GM12875 (cell line): ENCODE measurements around the gene HBM.

Experiments used
- H3K4me3 ChIP-seq: one replicate; pipeline ENCODE4 v1.5.1; 2011; ENCODE audit warnings: low read depth, low read length, control low read depth
- TF ChIP-seq, protein P1 (sequence below): IDR thresholded peaks from 2 replicates; pipeline ENCODE4 v1.5.1; 2011; ENCODE audit warnings: low read depth, mild to moderate bottlenecking, control low read depth, inconsistent platforms, low read length, moderate library complexity, borderline replicate concordance; ENCODE audit not compliant: insufficient read depth

Gene HBM

DNA sequence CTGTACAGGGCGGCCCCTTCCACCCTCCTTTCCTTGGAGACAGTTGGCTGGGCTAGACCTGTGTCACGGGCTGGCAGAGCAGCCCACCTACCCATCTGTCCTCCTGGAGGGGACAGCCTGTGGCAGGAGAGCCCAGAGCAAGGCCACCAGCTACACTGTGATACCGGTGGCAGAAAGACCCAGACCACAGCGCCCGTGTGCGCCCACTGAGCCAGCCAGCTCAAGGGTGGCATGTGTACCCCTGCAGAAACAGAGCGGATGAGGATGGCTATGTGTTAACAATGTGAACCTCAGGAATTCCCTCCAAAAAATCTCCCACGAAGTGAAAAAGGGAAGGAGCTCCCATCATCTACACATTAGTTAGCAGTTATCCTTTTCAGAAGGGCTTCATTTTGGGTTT is 21.6 kb downstream of the HBM start:
- no peak overlapping the region for H3K4me3 ChIP-seq
- TF ChIP-seq, protein P1, sequence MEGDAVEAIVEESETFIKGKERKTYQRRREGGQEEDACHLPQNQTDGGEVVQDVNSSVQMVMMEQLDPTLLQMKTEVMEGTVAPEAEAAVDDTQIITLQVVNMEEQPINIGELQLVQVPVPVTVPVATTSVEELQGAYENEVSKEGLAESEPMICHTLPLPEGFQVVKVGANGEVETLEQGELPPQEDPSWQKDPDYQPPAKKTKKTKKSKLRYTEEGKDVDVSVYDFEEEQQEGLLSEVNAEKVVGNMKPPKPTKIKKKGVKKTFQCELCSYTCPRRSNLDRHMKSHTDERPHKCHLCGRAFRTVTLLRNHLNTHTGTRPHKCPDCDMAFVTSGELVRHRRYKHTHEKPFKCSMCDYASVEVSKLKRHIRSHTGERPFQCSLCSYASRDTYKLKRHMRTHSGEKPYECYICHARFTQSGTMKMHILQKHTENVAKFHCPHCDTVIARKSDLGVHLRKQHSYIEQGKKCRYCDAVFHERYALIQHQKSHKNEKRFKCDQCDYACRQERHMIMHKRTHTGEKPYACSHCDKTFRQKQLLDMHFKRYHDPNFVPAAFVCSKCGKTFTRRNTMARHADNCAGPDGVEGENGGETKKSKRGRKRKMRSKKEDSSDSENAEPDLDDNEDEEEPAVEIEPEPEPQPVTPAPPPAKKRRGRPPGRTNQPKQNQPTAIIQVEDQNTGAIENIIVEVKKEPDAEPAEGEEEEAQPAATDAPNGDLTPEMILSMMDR, result no peak

DNA sequence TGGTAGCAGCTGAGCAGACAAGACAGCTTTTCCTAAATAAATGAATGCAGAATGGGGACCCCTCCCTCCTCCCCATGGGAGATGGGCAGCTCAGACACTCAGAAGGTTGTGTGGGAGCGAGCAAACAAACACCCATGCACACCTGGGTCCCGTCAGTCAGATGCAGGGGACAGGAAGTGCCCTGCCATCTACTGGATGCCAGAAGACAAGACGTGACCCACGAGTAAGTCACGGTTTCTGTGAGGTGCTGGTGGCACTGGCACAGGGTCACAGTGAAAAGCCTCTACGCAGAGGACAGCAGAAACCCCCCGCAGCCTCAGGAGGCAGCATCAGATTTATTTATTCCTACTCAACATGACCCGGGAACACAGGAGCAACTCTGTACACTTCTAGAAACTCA is 22.9 kb downstream of the HBM start:
- TF ChIP-seq, protein P1, result peak; percentile 42; the same call in 1 of the 2 replicates
- no peak overlapping the region for H3K4me3 ChIP-seq

DNA sequence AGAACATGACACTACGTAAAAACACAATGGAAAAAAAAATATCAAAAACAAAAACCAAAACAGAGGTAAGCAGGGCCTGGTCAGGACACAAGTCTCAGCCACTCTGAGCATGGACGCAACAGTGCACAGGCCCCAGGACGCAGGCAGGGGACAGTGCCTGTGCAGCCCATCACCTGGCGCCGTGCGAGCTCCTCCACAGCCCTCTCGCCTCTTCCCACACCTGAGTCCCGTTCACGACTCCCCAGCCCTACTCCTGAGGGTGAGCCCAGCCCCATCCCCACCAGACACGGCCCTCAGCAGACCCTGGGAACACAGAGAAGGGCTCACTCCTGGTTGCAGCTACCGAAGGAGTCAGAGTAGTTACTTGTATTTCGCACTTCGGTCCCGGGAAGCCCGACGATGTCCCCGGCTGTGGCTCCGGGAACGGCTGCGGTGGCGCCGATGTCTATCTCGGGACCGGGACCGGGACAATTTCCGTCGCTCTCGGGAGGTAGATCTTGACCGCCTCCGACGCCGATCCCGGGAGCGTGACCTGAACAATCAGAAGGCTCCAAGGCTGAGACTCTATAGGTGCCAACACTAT is 23.9 kb downstream of the HBM start:
- no peak overlapping the region for H3K4me3 ChIP-seq
- TF ChIP-seq, protein P1, result no peak

DNA sequence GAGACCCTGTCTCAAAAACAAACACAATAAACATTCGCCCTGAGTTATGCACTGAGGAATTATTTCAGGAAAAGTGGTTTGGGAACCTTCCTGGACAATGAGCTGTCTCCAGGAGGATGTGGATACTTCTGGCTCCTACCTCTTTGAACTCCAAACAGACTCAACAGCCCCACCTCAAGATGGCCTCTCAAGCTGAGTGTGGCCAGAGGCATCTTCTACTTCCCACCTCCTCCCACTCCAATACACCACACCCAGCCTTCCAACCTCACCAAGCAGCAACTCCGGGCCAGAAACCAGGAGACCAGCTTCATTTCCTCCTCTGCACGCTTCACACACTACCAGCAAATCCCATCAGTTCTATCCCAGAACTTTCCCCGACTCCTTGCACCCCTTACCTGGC is 26.1 kb downstream of the HBM start:
- TF ChIP-seq, protein P1, result no peak
- no peak overlapping the region for H3K4me3 ChIP-seq

DNA sequence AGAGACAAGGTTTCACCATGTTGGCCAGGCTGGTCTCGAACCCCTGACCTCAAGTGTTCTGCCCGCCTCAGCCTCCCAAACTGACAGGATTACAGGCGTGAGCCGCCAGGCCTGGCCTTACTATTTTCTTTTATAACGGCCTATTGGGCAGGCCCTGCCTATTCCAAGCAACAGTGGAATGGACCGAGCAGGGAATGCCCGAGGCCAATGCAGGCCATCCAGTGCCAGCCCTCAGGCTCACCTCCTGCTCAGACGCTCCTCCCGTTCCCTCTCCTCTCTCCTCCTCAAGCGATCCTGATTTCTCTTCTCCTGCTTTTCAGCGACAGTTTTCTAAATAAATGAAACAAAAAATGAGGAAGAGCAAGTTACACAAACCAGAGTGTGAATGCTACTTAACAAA is 26.9 kb downstream of the HBM start:
- H3K4me3 ChIP-seq, result no peak overlapping the region
- TF ChIP-seq, protein P1, result no peak

DNA sequence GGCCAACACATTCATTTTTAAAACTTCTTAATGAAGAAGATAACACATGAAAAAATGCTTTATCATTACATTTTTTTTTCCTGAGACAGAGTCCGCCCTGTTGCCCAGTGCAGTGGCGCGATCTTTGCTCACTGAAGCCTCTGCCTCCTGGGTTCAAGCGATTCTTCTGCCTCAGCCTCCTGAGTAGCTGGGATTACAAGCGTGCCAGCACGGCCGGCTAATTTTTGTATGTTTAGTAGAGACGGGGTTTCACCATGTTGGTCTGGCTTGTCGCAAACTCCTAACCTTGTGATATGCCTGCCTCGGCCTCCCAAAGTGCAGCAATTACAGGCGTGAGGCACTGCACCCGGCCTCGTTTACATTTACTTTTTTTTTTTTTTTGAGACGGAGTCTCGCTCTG is 27.7 kb downstream of the HBM start:
- no peak overlapping the region for H3K4me3 ChIP-seq
- TF ChIP-seq, protein P1, result no peak

DNA sequence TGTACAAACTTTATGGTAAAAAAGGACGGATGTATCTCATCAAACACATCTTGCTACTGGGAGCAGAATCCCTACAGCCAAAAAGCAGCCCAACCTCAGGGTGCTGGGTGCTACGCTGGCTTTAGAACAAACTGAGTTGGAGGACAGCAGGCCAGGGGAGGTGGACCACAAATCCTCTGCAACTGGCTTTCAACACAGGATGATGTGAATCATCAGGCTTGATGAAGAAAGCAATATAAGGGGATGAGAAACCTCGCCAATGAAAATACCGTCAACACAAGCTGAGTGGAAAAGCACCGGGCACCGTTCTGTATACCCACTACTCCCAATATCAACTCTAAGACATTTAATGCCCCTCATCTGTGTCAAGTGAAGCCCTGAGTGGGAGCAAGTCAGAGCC is 28.7 kb downstream of the HBM start:
- no peak overlapping the region for H3K4me3 ChIP-seq
- TF ChIP-seq, protein P1, result no peak
